ENCODE measurements around the gene UBE2S. TPM values are rescaled to one million over a fixed set of nuclear protein-coding genes. Genes with fewer than 3 reads are reported as not detected.
A peak's percentile ranks its signal among the peaks of the same experiment; 100 is the strongest.

UBE2S gene
- total RNA-seq, 4 donors from 2014 or later: 5.7 to 13.3 (median 9.8) TPM

GRCh38 chr19:55372316-55373081, 35.1 kb downstream of the UBE2S start:
- Histone ChIP-seq H3K9me3 (no peaks in the 10 kb centered on the region), H3K36me3 (no peaks in the 10 kb centered on the region), H3K27ac (no peak overlapping the region), H3K4me3 (replicated peaks in 1 of 3) (no peak overlapping the region), H3K27me3 (peaks cover 42% of the 10 kb centered on the region), H3K4me1 (peaks cover 0 to 20% of the 10 kb centered on the region in 2 donors)
- TF ChIP-seq, protein P1, sequence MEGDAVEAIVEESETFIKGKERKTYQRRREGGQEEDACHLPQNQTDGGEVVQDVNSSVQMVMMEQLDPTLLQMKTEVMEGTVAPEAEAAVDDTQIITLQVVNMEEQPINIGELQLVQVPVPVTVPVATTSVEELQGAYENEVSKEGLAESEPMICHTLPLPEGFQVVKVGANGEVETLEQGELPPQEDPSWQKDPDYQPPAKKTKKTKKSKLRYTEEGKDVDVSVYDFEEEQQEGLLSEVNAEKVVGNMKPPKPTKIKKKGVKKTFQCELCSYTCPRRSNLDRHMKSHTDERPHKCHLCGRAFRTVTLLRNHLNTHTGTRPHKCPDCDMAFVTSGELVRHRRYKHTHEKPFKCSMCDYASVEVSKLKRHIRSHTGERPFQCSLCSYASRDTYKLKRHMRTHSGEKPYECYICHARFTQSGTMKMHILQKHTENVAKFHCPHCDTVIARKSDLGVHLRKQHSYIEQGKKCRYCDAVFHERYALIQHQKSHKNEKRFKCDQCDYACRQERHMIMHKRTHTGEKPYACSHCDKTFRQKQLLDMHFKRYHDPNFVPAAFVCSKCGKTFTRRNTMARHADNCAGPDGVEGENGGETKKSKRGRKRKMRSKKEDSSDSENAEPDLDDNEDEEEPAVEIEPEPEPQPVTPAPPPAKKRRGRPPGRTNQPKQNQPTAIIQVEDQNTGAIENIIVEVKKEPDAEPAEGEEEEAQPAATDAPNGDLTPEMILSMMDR (IDR thresholded peaks at IDR 0.05): no peak
- no peak for TF ChIP-seq POLR2A (IDR thresholded peaks at IDR 0.05)
- DNase-seq: no peak
- 29 to 39% methylated on average over 12 to 19 of the region's 24 CpGs for WGBS, 2 donors
- intact Hi-C loops (cut with DNase I): no loop called here

DNA sequence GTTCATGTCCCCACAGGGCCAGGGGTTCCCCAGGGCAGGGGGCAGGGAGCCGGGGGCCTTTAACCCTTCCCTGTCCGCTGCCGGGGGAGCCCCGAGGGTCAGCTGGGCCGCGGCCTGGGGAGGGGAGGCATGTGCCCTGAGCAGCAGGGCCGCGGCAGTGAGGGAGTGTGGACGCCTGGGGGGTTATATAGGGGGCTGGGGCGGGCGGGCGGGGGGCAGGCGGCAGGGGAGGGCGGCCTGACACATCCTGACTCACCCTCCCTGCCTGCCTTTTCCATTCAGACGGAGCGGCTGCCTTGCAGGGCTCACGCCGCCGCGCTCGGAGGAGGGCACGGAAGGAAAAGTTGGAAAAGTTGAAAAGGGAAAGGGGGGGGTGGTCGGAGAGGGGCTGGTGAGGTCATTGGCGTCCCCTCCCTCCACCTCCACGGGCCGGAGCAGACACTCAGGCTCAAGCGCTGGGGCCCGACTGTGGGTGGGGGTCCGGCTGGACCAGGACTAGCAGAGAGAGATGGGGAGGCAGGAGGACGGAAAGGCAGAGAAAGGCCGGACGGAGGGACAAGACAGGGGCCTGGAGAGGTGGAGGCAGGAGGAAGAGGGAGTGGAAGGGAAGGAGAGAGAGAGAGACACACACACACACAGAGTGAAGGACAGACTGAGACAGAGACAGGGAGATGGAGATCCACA, 37.1 kb downstream of the UBE2S start, which contains the start of gene IL11:
Gene IL11 (minus strand): TSS at position 159 of the 684 bp plus-strand sequence. CDS start 153 bp downstream, at position 6.
- no peak for DNase-seq
- Histone ChIP-seq H3K27ac (no peak within 1 kb of the TSS), H3K4me3 (replicated peaks in 1 of 3) (peak within 1 kb of the TSS in 1 of 3 donors; percentile 9), H3K27me3 (peaks cover 41% of the 10 kb centered on the region), H3K4me1 (peaks cover 0 to 20% of the 10 kb centered on the region in 2 donors), H3K36me3 (no peaks in the 10 kb centered on the region), H3K9me3 (no peaks in the 10 kb centered on the region)
- TF ChIP-seq, protein P1 (IDR thresholded peaks at IDR 0.05): no peak
- no peak for TF ChIP-seq POLR2A (IDR thresholded peaks at IDR 0.05)
- intact Hi-C loops (cut with DNase I): no loop called here
- 6 to 7% methylated on average over 18 to 22 of the region's 32 CpGs for WGBS, 2 donors

DNA sequence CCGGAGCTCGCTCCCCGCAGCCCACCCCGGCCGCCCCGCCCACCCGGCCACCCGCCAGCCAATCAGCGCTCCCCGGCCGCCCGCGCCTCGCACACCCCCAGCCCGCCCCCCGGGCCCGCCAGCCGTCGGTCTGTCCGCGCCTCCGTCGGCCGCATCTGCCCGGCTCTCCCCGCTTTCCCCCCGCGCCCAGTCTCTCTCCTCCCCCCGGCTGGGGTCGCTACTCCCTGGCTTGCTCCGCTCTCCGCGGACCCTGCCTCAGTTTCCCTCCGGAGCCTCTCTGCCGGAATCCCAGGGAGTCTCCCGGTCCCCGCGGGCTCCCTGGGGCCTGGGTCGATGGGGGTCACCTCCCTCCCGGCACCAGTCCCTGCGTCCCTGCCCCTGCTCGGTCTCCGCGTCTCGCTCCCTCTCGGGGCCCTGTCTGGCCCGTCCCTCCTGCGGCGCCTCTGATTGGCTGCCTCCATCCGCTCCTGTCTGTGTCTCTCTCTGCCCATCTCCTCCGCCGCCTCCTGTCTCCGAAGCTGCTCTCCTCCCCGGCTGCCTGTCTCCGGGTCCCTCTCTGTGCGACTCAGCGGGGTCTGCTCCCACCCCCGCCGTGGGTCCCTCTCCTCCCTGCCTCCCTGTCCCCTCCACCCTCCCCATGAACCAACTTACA, 37.8 kb downstream of the UBE2S start:
- peaks cover 41% of the 10 kb centered on the region for H3K27me3 ChIP-seq
- WGBS, 2 donors: 1 to 2% methylated on average over 13 to 29 of the region's 59 CpGs
- no peaks in the 10 kb centered on the region for H3K9me3 ChIP-seq
- H3K36me3 ChIP-seq: no peaks in the 10 kb centered on the region
- peaks cover 0 to 20% of the 10 kb centered on the region in 2 donors for H3K4me1 ChIP-seq
- intact Hi-C loops (cut with DNase I): no loop called here
- no peak overlapping the region for H3K27ac ChIP-seq
- no peak for DNase-seq
- H3K4me3 ChIP-seq (replicated peaks in 1 of 3): no peak overlapping the region
- TF ChIP-seq, protein P1 (IDR thresholded peaks at IDR 0.05): no peak
- TF ChIP-seq POLR2A (IDR thresholded peaks at IDR 0.05): no peak

- intact Hi-C loops (cut with DNase I): no loop called here
Measured at GRCh38 chr19:55368701-55369563, 38.7 kb downstream of the UBE2S start.

More at GRCh38 chr19:55368701-55369563, 38.7 kb downstream of the UBE2S start:
- Histone ChIP-seq H3K4me1 (peaks cover 0 to 15% of the 10 kb centered on the region in 2 donors), H3K27me3 (peaks cover 33% of the 10 kb centered on the region), H3K36me3 (no peaks in the 10 kb centered on the region), H3K27ac (no peak overlapping the region), H3K9me3 (no peaks in the 10 kb centered on the region), H3K4me3 (replicated peaks in 1 of 3) (peak overlapping the region in 1 of 3 donors; percentile 9)
- DNase-seq: no peak
- no peak for TF ChIP-seq POLR2A (IDR thresholded peaks at IDR 0.05)
- TF ChIP-seq, protein P1 (IDR thresholded peaks at IDR 0.05): no peak
- 18 to 25% methylated on average over 9 to 16 of the region's 54 CpGs for WGBS, 2 donors
